ENCODE results near the gene DHRS11.

DHRS11 gene

DNA sequence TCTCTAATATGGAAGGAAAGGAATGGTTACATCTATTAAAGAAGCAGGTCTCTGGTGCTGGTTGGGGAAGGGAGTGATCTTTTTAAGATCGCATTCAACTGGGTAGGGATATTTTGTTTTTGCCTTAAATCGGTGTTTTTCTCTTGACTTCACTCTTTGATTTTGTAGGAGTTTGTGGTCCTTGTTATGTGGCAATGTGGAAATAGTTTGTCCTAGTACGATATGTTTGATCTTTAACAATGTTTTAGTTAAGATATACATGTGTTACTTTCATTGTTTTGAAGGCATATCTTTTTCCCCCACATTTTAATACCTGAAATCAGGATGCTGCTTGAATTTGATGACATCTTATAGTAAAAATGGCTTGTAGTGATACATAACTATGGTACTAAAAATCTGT lies 38.2 kb upstream of the DHRS11 start:
- no peak for TF ChIP-seq GABPA (IDR thresholded peaks at IDR 0.05; ENCODE audit: low read depth)
- no peak for TF ChIP-seq SPI1 (IDR thresholded peaks at IDR 0.05; ENCODE audit: borderline replicate concordance, low read depth)
- no peak for TF ChIP-seq POLR2AphosphoS5 (IDR thresholded peaks at IDR 0.05; ENCODE audit: low read depth)
- TF ChIP-seq, protein P1, sequence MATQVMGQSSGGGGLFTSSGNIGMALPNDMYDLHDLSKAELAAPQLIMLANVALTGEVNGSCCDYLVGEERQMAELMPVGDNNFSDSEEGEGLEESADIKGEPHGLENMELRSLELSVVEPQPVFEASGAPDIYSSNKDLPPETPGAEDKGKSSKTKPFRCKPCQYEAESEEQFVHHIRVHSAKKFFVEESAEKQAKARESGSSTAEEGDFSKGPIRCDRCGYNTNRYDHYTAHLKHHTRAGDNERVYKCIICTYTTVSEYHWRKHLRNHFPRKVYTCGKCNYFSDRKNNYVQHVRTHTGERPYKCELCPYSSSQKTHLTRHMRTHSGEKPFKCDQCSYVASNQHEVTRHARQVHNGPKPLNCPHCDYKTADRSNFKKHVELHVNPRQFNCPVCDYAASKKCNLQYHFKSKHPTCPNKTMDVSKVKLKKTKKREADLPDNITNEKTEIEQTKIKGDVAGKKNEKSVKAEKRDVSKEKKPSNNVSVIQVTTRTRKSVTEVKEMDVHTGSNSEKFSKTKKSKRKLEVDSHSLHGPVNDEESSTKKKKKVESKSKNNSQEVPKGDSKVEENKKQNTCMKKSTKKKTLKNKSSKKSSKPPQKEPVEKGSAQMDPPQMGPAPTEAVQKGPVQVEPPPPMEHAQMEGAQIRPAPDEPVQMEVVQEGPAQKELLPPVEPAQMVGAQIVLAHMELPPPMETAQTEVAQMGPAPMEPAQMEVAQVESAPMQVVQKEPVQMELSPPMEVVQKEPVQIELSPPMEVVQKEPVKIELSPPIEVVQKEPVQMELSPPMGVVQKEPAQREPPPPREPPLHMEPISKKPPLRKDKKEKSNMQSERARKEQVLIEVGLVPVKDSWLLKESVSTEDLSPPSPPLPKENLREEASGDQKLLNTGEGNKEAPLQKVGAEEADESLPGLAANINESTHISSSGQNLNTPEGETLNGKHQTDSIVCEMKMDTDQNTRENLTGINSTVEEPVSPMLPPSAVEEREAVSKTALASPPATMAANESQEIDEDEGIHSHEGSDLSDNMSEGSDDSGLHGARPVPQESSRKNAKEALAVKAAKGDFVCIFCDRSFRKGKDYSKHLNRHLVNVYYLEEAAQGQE (IDR thresholded peaks at IDR 0.05; ENCODE audit: insufficient replicate concordance, low read depth), result no peak
- TF ChIP-seq, protein P2, sequence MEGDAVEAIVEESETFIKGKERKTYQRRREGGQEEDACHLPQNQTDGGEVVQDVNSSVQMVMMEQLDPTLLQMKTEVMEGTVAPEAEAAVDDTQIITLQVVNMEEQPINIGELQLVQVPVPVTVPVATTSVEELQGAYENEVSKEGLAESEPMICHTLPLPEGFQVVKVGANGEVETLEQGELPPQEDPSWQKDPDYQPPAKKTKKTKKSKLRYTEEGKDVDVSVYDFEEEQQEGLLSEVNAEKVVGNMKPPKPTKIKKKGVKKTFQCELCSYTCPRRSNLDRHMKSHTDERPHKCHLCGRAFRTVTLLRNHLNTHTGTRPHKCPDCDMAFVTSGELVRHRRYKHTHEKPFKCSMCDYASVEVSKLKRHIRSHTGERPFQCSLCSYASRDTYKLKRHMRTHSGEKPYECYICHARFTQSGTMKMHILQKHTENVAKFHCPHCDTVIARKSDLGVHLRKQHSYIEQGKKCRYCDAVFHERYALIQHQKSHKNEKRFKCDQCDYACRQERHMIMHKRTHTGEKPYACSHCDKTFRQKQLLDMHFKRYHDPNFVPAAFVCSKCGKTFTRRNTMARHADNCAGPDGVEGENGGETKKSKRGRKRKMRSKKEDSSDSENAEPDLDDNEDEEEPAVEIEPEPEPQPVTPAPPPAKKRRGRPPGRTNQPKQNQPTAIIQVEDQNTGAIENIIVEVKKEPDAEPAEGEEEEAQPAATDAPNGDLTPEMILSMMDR (IDR thresholded peaks at IDR 0.05; ENCODE audit: insufficient read depth, low read length), result no peak
- no peak overlapping the region for H3K4me3 ChIP-seq (replicated peaks; ENCODE audit: insufficient read depth, low read length)
- no peak for DNase-seq (ENCODE audit: low read depth in 1 of 2, low spot score in 1 of 2)
- no peak overlapping the region for H3K27ac ChIP-seq (replicated peaks)
- H3K27me3 ChIP-seq (ENCODE audit: insufficient read depth, poor library complexity, severe bottlenecking), result no peaks in the 10 kb centered on the region

DNA sequence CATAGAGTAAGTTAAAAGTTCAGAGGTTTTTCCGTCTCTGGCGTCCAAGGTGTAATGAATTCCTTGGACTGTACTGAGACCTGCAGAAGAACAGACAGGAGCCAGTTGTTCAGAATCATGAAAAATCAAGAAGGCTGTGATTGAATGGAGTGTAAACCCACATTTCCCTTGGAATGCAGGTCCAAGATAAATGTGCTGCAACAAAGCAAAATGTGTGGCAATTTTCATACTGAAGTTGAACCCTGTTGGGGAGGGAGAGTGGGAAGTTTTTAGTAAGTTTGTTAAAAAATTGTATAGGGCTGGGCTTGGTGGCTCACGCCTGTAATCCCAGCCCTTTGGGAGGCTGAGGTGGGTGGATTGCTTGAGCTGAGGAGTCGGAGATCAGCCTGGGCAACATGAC lies 25.6 kb upstream of the DHRS11 start:
- no peak overlapping the region for H3K27ac ChIP-seq (replicated peaks)
- DNase-seq (ENCODE audit: low read depth in 1 of 2, low spot score in 1 of 2), result no peak
- no peaks in the 10 kb centered on the region for H3K27me3 ChIP-seq (ENCODE audit: insufficient read depth, poor library complexity, severe bottlenecking)
- H3K4me3 ChIP-seq (replicated peaks; ENCODE audit: insufficient read depth, low read length), result no peak overlapping the region
- no peak for TF ChIP-seq SPI1 (IDR thresholded peaks at IDR 0.05; ENCODE audit: borderline replicate concordance, low read depth)
- TF ChIP-seq, protein P2 (IDR thresholded peaks at IDR 0.05; ENCODE audit: insufficient read depth, low read length), result no peak
- no peak for TF ChIP-seq POLR2AphosphoS5 (IDR thresholded peaks at IDR 0.05; ENCODE audit: low read depth)
- TF ChIP-seq, protein P1 (IDR thresholded peaks at IDR 0.05; ENCODE audit: insufficient replicate concordance, low read depth), result no peak
- no peak for TF ChIP-seq GABPA (IDR thresholded peaks at IDR 0.05; ENCODE audit: low read depth)

DNA sequence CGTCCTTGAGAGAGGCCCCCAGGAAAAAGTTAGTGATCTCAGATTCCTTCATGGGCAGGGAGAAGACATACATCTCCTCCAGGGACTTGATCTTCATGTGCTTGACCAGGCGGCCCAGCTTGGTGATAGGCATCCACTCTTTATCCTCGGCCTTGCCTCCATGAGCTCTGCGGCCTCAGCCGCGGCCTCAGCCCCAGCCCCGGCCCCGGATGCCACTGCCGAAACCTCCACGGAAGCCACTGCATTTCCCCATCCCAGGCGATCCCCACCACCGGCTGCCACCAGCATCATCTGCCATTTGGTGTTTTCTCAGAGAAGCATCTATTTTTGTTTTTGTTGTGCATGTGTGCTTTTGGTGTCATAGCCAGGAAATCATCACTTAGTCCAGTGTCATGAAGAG lies 16.7 kb upstream of the DHRS11 start:
- TF ChIP-seq POLR2AphosphoS5 (IDR thresholded peaks at IDR 0.05; ENCODE audit: low read depth) (no peak), SPI1 (IDR thresholded peaks at IDR 0.05; ENCODE audit: borderline replicate concordance, low read depth) (no peak), GABPA (IDR thresholded peaks at IDR 0.05; ENCODE audit: low read depth) (no peak)
- TF ChIP-seq, protein P2 (IDR thresholded peaks at IDR 0.05; ENCODE audit: insufficient read depth, low read length), result no peak
- TF ChIP-seq, protein P1 (IDR thresholded peaks at IDR 0.05; ENCODE audit: insufficient replicate concordance, low read depth), result no peak
- Histone ChIP-seq H3K27ac (replicated peaks) (no peak overlapping the region), H3K4me3 (replicated peaks; ENCODE audit: insufficient read depth, low read length) (no peak overlapping the region), H3K27me3 (ENCODE audit: insufficient read depth, poor library complexity, severe bottlenecking) (no peaks in the 10 kb centered on the region)
- DNase-seq (ENCODE audit: low read depth in 1 of 2, low spot score in 1 of 2), result no peak
